ENCODE data around the gene SPG7. TPM values are rescaled to one million over a fixed set of nuclear protein-coding genes. Genes with fewer than 3 reads are reported as not detected.

Gene SPG7
- total and polyA plus RNA-seq, 12 donors, result 69.8 to 145 (median 101) TPM

DNA sequence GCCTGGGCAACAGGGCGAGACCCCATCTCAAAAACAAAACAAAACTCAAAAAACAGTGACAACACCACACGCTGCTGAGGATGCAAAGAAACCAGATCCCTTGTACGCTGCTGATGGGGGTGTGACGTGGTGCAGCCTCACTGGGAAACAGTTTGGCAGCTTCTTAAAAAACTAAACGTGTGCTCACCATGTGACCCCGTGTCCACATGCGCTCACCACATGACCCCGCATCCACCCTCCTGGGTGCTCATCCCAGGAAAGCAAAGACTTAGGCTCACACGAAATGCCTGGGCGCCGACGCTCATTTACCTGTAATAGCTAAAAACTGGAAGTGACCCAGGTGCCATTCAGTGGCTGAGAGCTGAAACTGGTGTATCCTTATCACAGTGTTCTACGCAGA, 32.4 kb downstream of the SPG7 start:
- Histone ChIP-seq H3K4me1 (peaks cover 0 to 15% (median under 1%) of the 10 kb centered on the region in 9 donors), H3K4me3 (no peak overlapping the region), H3K36me3 (peaks cover 0 to 78% (median 15%) of the 10 kb centered on the region in 9 donors), H3K9me3 (no peaks in the 10 kb centered on the region), H3K27me3 (no peaks in the 10 kb centered on the region), H3K27ac (peak overlapping the region in 6 of 10 donors; percentile 25 to 74 (median 42))
- TF ChIP-seq, protein P1, sequence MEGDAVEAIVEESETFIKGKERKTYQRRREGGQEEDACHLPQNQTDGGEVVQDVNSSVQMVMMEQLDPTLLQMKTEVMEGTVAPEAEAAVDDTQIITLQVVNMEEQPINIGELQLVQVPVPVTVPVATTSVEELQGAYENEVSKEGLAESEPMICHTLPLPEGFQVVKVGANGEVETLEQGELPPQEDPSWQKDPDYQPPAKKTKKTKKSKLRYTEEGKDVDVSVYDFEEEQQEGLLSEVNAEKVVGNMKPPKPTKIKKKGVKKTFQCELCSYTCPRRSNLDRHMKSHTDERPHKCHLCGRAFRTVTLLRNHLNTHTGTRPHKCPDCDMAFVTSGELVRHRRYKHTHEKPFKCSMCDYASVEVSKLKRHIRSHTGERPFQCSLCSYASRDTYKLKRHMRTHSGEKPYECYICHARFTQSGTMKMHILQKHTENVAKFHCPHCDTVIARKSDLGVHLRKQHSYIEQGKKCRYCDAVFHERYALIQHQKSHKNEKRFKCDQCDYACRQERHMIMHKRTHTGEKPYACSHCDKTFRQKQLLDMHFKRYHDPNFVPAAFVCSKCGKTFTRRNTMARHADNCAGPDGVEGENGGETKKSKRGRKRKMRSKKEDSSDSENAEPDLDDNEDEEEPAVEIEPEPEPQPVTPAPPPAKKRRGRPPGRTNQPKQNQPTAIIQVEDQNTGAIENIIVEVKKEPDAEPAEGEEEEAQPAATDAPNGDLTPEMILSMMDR (IDR thresholded peaks at IDR 0.05), result no peak
- intact Hi-C loops (cut with DNase I), result no loop called here
- ATAC-seq (peak in 7 of 8 donors; percentile 53 to 78 (median 72)), DNase-seq (no peak)
- 61 to 65% methylated on average over 13 of the region's 13 CpGs for WGBS, 2 donors

DNA sequence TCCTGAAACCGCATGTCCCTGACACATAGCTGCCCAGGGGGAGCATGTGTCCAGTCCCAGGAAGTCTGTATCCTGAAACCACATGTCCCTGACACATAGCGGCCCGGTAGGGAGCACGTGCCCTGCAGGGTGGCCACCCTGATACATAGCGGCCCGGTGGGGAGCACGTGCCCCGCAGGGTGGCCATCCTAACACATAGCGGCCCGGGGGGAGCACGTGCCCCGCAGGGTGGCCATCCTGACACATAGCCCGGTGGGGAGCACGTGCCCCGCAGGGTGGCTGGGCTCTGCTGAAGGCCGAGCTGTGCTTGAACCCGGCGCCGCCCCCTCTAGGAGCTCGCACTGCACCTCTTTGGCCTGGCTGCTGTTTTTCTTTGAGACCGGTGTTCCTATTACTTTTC, 33.6 kb downstream of the SPG7 start:
- 90 to 93% methylated on average over 20 to 21 of the region's 21 CpGs for WGBS, 2 donors
- H3K27ac ChIP-seq, result peak overlapping the region in 4 of 10 donors; percentile 50 to 83 (median 63)

DNA sequence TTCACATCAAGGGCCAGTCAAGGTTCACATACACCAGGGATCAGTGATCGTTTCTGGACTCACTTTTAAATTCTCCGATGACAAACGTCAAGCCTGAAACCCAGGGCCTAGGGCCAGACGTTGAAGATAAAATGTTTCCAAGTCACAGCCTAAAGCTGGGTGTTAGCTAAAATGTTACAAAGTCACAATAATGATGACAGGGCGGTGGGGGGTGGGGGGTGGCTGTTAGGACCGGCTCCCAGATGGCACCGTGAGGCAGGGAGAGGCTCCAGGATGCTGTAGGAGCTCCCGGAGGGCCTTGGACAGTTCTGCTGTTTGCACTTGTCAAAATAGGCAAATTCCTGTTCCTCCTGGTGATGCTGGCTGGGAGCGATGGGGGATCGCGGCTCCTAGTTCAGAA, 35.9 kb downstream of the SPG7 start:
- TF ChIP-seq, protein P1 (IDR thresholded peaks at IDR 0.05), result no peak
- intact Hi-C loops (cut with DNase I), result no loop called here
- 90 to 92% methylated on average over 11 of the region's 11 CpGs for WGBS, 2 donors
- Histone ChIP-seq H3K36me3 (peaks cover 0 to 86% (median 19%) of the 10 kb centered on the region in 9 donors), H3K4me3 (no peak overlapping the region), H3K9me3 (no peaks in the 10 kb centered on the region), H3K4me1 (peaks cover 0 to 15% (median 0%) of the 10 kb centered on the region in 9 donors), H3K27ac (no peak overlapping the region), H3K27me3 (no peaks in the 10 kb centered on the region)
- no peak for ATAC-seq
- no peak for DNase-seq

More for the DNA sequence above, 33.6 kb downstream of the SPG7 start:
- TF ChIP-seq, protein P1 (IDR thresholded peaks at IDR 0.05), result no peak
- peak in 4 of 8 donors; percentile 3 to 39 (median 22) for ATAC-seq
- Histone ChIP-seq H3K36me3 (peaks cover 0 to 86% (median 16%) of the 10 kb centered on the region in 9 donors), H3K27me3 (no peaks in the 10 kb centered on the region), H3K9me3 (no peaks in the 10 kb centered on the region), H3K4me3 (no peak overlapping the region), H3K4me1 (peaks cover 0 to 15% (median 0%) of the 10 kb centered on the region in 9 donors)
- no peak for DNase-seq
- intact Hi-C loops (cut with DNase I), result no loop called here

DNA sequence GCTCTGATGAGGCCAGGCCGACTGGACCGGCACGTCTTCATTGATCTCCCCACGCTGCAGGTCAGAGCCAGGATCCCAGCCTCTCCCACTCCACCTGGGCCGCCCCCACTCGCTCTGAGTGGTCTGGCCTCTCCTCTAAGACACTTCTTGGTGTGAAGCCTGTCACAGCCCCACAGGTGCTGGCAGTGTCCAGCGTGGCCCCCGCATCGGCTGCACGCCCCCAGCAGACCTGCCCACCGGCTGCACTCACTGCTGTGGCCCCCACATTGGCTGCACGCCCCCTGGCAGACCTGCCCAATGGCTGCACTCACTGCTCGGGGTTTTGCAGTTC, 36.5 kb downstream of the SPG7 start:
- intact Hi-C loops (cut with DNase I), result no loop called here
- ATAC-seq (no peak), DNase-seq (no peak)
- H3K27me3 ChIP-seq, result no peaks in the 10 kb centered on the region
- no peak overlapping the region for H3K4me3 ChIP-seq
- 93 to 95% methylated on average over 13 of the region's 13 CpGs for WGBS, 2 donors
- peaks cover 0 to 15% (median 0%) of the 10 kb centered on the region in 9 donors for H3K4me1 ChIP-seq
- TF ChIP-seq, protein P1 (IDR thresholded peaks at IDR 0.05), result no peak
- peaks cover 0 to 86% (median 25%) of the 10 kb centered on the region in 9 donors for H3K36me3 ChIP-seq
- no peak overlapping the region for H3K27ac ChIP-seq
- H3K9me3 ChIP-seq, result no peaks in the 10 kb centered on the region
